Mesenchymal stem cell (in vitro differentiated cells and primary cell): Measurements from ENCODE around the gene PBRM1.
A peak's percentile ranks its signal among the peaks of the same experiment; 100 is the strongest.

Experiments used
- DNase-seq: peaks from one replicate; pipeline ENCODE4 v3.0.0-alpha.2; 2013
- H2AFZ ChIP-seq: one replicate; pipeline ENCODE4 v1.6.1; 2013; ENCODE audit warnings: low read depth, mild to moderate bottlenecking, control low read depth, inconsistent platforms, low read length, moderate library complexity
- H2AK5ac ChIP-seq: 2 replicates; pipeline ENCODE4 v1.6.1; 2013; ENCODE audit warnings: low read length, moderate library complexity, mild to moderate bottlenecking, inconsistent platforms; ENCODE audit not compliant: severe bottlenecking
- H2BK120ac ChIP-seq: one replicate; pipeline ENCODE4 v1.6.1; 2013; ENCODE audit warnings: low read depth, mild to moderate bottlenecking, inconsistent platforms, low read length, moderate library complexity
- H2BK12ac ChIP-seq, 2 experiments: one replicate each; pipeline ENCODE4 v1.6.1; 2013; ENCODE audit warnings: inconsistent platforms in 2 of 2, low read length in 2 of 2, mild to moderate bottlenecking in 2 of 2, moderate library complexity in 2 of 2, control low read depth in 1 of 2
- H2BK15ac ChIP-seq: one replicate; pipeline ENCODE4 v1.6.1; 2013; ENCODE audit warnings: mild to moderate bottlenecking, low read depth, inconsistent platforms; ENCODE audit not compliant: poor library complexity, severe bottlenecking
- H2BK5ac ChIP-seq: 2 replicates; pipeline ENCODE4 v1.6.1; 2013; ENCODE audit warnings: low read depth, mild to moderate bottlenecking, low read length, control low read depth, inconsistent platforms; ENCODE audit not compliant: poor library complexity, severe bottlenecking
- H3K14ac ChIP-seq, 2 experiments: one replicate each; pipeline ENCODE4 v1.6.1; 2013; ENCODE audit warnings: inconsistent platforms in 2 of 2, low read length in 2 of 2, control low read depth in 1 of 2, mild to moderate bottlenecking in 1 of 2, moderate library complexity in 1 of 2
- H3K18ac ChIP-seq, 2 experiments: one replicate each; pipeline ENCODE4 v1.6.1; 2013; ENCODE audit warnings: inconsistent platforms in 2 of 2, low read length in 2 of 2, control low read depth in 1 of 2, low read depth in 1 of 2, mild to moderate bottlenecking in 1 of 2
- H3K23ac ChIP-seq, 2 experiments: one replicate each; pipeline ENCODE4 v1.6.1; 2013; ENCODE audit warnings: inconsistent platforms in 2 of 2, low read length in 2 of 2, mild to moderate bottlenecking in 2 of 2, moderate library complexity in 2 of 2, control low read depth in 1 of 2
- H3K27ac ChIP-seq: 2 replicates; pipeline ENCODE4 v1.5.1; 2013; ENCODE audit warnings: mild to moderate bottlenecking, moderate library complexity, low read length, control low read depth, inconsistent platforms; ENCODE audit not compliant: poor library complexity, severe bottlenecking
- H3K27me3 ChIP-seq, 2 experiments: 2 replicates each; pipeline versions ENCODE4 v1.6.1 to v1.7.0; 2013; ENCODE audit warnings: low read length in 2 of 2, mild to moderate bottlenecking in 2 of 2, moderate library complexity in 2 of 2, control low read depth in 1 of 2, inconsistent platforms in 1 of 2; ENCODE audit not compliant: control insufficient read depth in 1 of 2, insufficient read depth in 1 of 2
- H3K36me3 ChIP-seq, 2 experiments: 2 replicates each; pipeline versions ENCODE4 v1.6.1 to v1.7.0; 2013; ENCODE audit warnings: low read length in 2 of 2, control low read depth in 1 of 2, inconsistent platforms in 1 of 2, low read depth in 1 of 2, mild to moderate bottlenecking in 1 of 2; ENCODE audit not compliant: insufficient read depth in 2 of 2, control insufficient read depth in 1 of 2
- H3K4ac ChIP-seq, 2 experiments: one replicate each; pipeline ENCODE4 v1.6.1; 2013; ENCODE audit warnings: inconsistent platforms in 2 of 2, low read length in 2 of 2, mild to moderate bottlenecking in 2 of 2, moderate library complexity in 2 of 2, control low read depth in 1 of 2, low read depth in 1 of 2
- H3K4me1 ChIP-seq: 2 replicates; pipeline ENCODE4 v1.6.1; 2013; ENCODE audit warnings: low read depth, low read length, control low read depth; ENCODE audit not compliant: control insufficient read depth, insufficient read depth
- H3K4me2 ChIP-seq: 2 replicates; pipeline ENCODE4 v1.6.1; 2013; ENCODE audit warnings: low read length, mild to moderate bottlenecking, inconsistent platforms; ENCODE audit not compliant: poor library complexity, severe bottlenecking
- H3K4me3 ChIP-seq, 2 experiments: 2 replicates each; pipeline versions ENCODE4 v1.5.1 to v1.7.0; 2013; ENCODE audit warnings: low read length in 2 of 2, mild to moderate bottlenecking in 2 of 2, control low read depth in 1 of 2, low read depth in 1 of 2; ENCODE audit not compliant: insufficient read depth in 1 of 2
- H3K79me1 ChIP-seq: replicated peaks from 2 replicates; pipeline ENCODE4 v1.6.1; 2013; ENCODE audit warnings: mild to moderate bottlenecking, control low read depth, low read length, inconsistent platforms; ENCODE audit not compliant: poor library complexity, severe bottlenecking
- H3K9ac ChIP-seq: 2 replicates; pipeline ENCODE4 v1.7.0; 2013; ENCODE audit warnings: mild to moderate bottlenecking, low read length, moderate library complexity
- H3K9me3 ChIP-seq: 2 replicates; pipeline ENCODE4 v1.7.0; 2013; ENCODE audit warnings: mild to moderate bottlenecking, low read length; ENCODE audit not compliant: control insufficient read depth
- H4K8ac ChIP-seq: one replicate; pipeline ENCODE4 v1.6.1; 2013; ENCODE audit warnings: inconsistent platforms, mild to moderate bottlenecking, low read length, moderate library complexity
- H4K91ac ChIP-seq: one replicate; pipeline ENCODE4 v1.6.1; 2013; ENCODE audit warnings: mild to moderate bottlenecking, low read length, inconsistent platforms
- whole genome bisulfite sequencing: methylation state at CpG from one replicate; pipeline ENCODE4 v1.1.7; 2013; ENCODE audit warnings: mixed read lengths; 5-methylcytosine and 5-hydroxymethylcytosine counted together

The PBRM1 gene

GRCh38 chr3:52705688-52706686 lies 20.3 kb upstream of the PBRM1 start, which contains the start of the genes GLT8D1 and SPCS1:
TSS of gene GLT8D1 (minus strand) at chr3:52705791. CDS start at chr3:52700460, 5,331 bp downstream.
TSS of gene SPCS1 (plus strand) at chr3:52706106. CDS start at chr3:52706247, 141 bp downstream.
- peak within 1 kb of the TSS; percentile 99 for H4K8ac ChIP-seq
- H2BK120ac ChIP-seq: peak within 1 kb of the TSS; percentile 92
- no peaks in the 10 kb centered on the region for H3K9me3 ChIP-seq
- peak within 1 kb of the TSS; percentile 99 for H2AFZ ChIP-seq
- peak within 1 kb of the TSS in 1 of 2 experiments; percentile 90 for H2BK12ac ChIP-seq
- under 1% methylated on average over 88 of the region's 94 CpGs for WGBS
- H3K27me3 ChIP-seq: no peaks in the 10 kb centered on the region
- peaks cover 4% of the 10 kb centered on the region for H3K79me1 ChIP-seq
- H3K4me2 ChIP-seq: peak within 1 kb of the TSS; percentile 89
- H3K4ac ChIP-seq: peak within 1 kb of the TSS; percentile 87 to 92
- H4K91ac ChIP-seq: peak within 1 kb of the TSS; percentile 99
- H3K4me3 ChIP-seq: peak within 1 kb of the TSS; percentile 82 to 95
- peak within 1 kb of the TSS; percentile 68 for H2AK5ac ChIP-seq
- peak within 1 kb of the TSS; percentile 97 for H3K9ac ChIP-seq
- H3K18ac ChIP-seq: peak within 1 kb of the TSS; percentile 96 to 98
- peak; percentile 91 for DNase-seq
- peak within 1 kb of the TSS; percentile 80 for H3K27ac ChIP-seq
- peak within 1 kb of the TSS in 1 of 2 experiments; percentile 97 for H3K23ac ChIP-seq
- H2BK5ac ChIP-seq: peak within 1 kb of the TSS; percentile 96
- H2BK15ac ChIP-seq: peak within 1 kb of the TSS; percentile 97
- peaks cover 9% of the 10 kb centered on the region for H3K4me1 ChIP-seq
- peaks cover 3 to 30% of the 10 kb centered on the region in 2 experiments for H3K36me3 ChIP-seq
- H3K14ac ChIP-seq: peak within 1 kb of the TSS; percentile 76 to 99

- Histone ChIP-seq H2BK120ac (peak overlapping the region; percentile 92), H3K36me3 (peaks cover under 1 to 30% of the 10 kb centered on the region in 2 experiments), H3K4me1 (peaks cover 9% of the 10 kb centered on the region), H4K8ac (peak overlapping the region; percentile 99), H2BK12ac (no peak overlapping the region), H2AK5ac (peak overlapping the region; percentile 68), H2BK5ac (peak overlapping the region; percentile 96), H3K4ac (peak overlapping the region; percentile 81 to 92), H3K4me3 (peak overlapping the region; percentile 82 to 95), H2BK15ac (peak overlapping the region; percentile 97), H3K23ac (peak overlapping the region in 1 of 2 experiments; percentile 97), H4K91ac (peak overlapping the region; percentile 99), H3K9me3 (no peaks in the 10 kb centered on the region), H3K14ac (peak overlapping the region; percentile 76 to 99), H3K9ac (peak overlapping the region; percentile 97), H3K27ac (peak overlapping the region; percentile 80), H3K79me1 (peaks cover 4% of the 10 kb centered on the region), H3K18ac (peak overlapping the region; percentile 96 to 98), H3K27me3 (no peaks in the 10 kb centered on the region), H3K4me2 (peak overlapping the region; percentile 66), H2AFZ (peak overlapping the region; percentile 99)
- 0% methylated on average over 22 of the region's 25 CpGs for WGBS
- no peak for DNase-seq
These were observed 19.6 kb upstream of the PBRM1 start for GRCh38 chr3:52705438-52705687.

GRCh38 chr3:52704611-52705437 lies 19.1 kb upstream of the PBRM1 start:
- Histone ChIP-seq H4K8ac (peak overlapping the region; percentile 99), H2BK5ac (peak overlapping the region; percentile 96), H3K4me2 (peak overlapping the region; percentile 66), H3K9ac (peak overlapping the region; percentile 97), H3K9me3 (no peaks in the 10 kb centered on the region), H3K23ac (no peak overlapping the region), H4K91ac (peak overlapping the region; percentile 99), H2BK12ac (peak overlapping the region in 1 of 2 experiments; percentile 38), H3K14ac (peak overlapping the region; percentile 2 to 76), H2AK5ac (peak overlapping the region; percentile 68), H2BK120ac (peak overlapping the region; percentile 92), H3K4ac (peak overlapping the region; percentile 81 to 92), H3K27ac (peak overlapping the region; percentile 80), H2AFZ (peak overlapping the region; percentile 99), H3K36me3 (peaks cover 0 to 34% of the 10 kb centered on the region in 2 experiments), H3K4me1 (peaks cover 9% of the 10 kb centered on the region), H3K79me1 (peaks cover 6% of the 10 kb centered on the region), H3K4me3 (peak overlapping the region; percentile 82 to 95), H2BK15ac (peak overlapping the region; percentile 97), H3K18ac (peak overlapping the region; percentile 96 to 98), H3K27me3 (no peaks in the 10 kb centered on the region)
- peak; percentile 74 for DNase-seq
- 5% methylated on average over 22 of the region's 22 CpGs for WGBS
